Stomach (tissue), 4 donors: Measurements from ENCODE around the gene PI4K2B.
"Not testable (repeated sequence)": the region's sequence is repeated elsewhere in the genome, so short reads cannot be mapped to it uniquely, and the experiment has no call there.

ENCODE experiments used
- EP300 ChIP-seq: sonication (generic); formaldehyde crosslinking; IDR thresholded peaks from one replicate; pipeline ENCODE4 v1.6.1; 2017; ENCODE audit warnings: antibody characterized with exemption
- POLR2A ChIP-seq, 4 donors: fragments of 450-650 bp; IDR thresholded peaks; one replicate each; pipeline ENCODE4 v1.6.1; 2016; ENCODE audit warnings: antibody characterized with exemption in 4 of 4, control low read depth in 2 of 4, mild to moderate bottlenecking in 1 of 4, moderate library complexity in 1 of 4
- TF ChIP-seq, protein P1 (sequence below), 7 experiments: fragments of 450-650 bp in 4 of 7; fragments of 200-600 bp in 3 of 7; sonication (generic) in 3 of 7; IDR thresholded peaks; one replicate each; pipeline ENCODE4 v1.5.1; 2016 to 2019; ENCODE audit warnings: antibody characterized with exemption in 7 of 7, control low read depth in 2 of 7, mild to moderate bottlenecking in 1 of 7

DNA sequence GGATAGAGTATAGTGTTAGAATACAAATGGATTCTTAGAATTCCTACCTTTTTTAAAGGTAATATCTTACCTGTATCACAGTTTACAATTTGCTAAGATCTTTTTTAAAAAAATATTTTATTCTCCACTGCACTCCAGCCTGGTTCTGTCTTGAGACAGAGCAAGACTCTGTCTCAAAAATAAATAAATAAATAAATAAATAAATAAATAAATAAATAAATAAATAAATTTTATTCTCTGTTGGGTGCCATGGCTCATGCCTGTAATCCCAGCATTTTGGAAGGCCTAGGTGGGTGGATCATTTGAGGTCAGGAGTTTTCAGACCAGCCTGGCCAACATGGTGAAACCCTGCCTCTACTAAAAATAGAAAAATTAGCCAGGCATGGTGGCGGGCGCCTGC lies 2.2 kb downstream of the PI4K2B start:
- TF ChIP-seq POLR2A (IDR thresholded peaks at IDR 0.05); EP300: not testable (repeated sequence)
- TF ChIP-seq, protein P1, sequence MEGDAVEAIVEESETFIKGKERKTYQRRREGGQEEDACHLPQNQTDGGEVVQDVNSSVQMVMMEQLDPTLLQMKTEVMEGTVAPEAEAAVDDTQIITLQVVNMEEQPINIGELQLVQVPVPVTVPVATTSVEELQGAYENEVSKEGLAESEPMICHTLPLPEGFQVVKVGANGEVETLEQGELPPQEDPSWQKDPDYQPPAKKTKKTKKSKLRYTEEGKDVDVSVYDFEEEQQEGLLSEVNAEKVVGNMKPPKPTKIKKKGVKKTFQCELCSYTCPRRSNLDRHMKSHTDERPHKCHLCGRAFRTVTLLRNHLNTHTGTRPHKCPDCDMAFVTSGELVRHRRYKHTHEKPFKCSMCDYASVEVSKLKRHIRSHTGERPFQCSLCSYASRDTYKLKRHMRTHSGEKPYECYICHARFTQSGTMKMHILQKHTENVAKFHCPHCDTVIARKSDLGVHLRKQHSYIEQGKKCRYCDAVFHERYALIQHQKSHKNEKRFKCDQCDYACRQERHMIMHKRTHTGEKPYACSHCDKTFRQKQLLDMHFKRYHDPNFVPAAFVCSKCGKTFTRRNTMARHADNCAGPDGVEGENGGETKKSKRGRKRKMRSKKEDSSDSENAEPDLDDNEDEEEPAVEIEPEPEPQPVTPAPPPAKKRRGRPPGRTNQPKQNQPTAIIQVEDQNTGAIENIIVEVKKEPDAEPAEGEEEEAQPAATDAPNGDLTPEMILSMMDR (IDR thresholded peaks at IDR 0.05) = not testable (repeated sequence)
